ENCODE data around the gene PSMC4. TPM values are rescaled to one million over a fixed set of nuclear protein-coding genes. Genes with fewer than 3 reads are reported as not detected.
A peak's percentile ranks its signal among the peaks of the same experiment; 100 is the strongest.

The PSMC4 gene
- polyA plus RNA-seq, 2 donors, result 50.1 to 73.8 TPM

GRCh38 chr19:39974377-39975155 is 3.6 kb downstream of the PSMC4 start:
- no peaks in the 10 kb centered on the region for H3K9me3 ChIP-seq (ENCODE audit: control insufficient read depth in 2 of 2, insufficient read depth in 1 of 2, low read depth in 1 of 2, low read length in 1 of 2)
- WGBS, 2 donors, result 93 to 95% methylated on average over 24 of the region's 24 CpGs
- peaks cover 14 to 15% of the 10 kb centered on the region in 2 donors for H3K36me3 ChIP-seq (ENCODE audit: control insufficient read depth in 2 of 2, insufficient read depth in 2 of 2, low read length in 1 of 2)
- no peak overlapping the region for H3K4me3 ChIP-seq (ENCODE audit: low read depth in 1 of 2, low read length in 2 of 2)
- no peaks in the 10 kb centered on the region for H3K27me3 ChIP-seq (ENCODE audit: control insufficient read depth in 1 of 2, insufficient read depth in 2 of 2, low read length in 2 of 2)
- peaks cover 3 to 4% of the 10 kb centered on the region in 2 donors for H3K4me1 ChIP-seq (ENCODE audit: control insufficient read depth in 2 of 2, insufficient read depth in 2 of 2, low read length in 1 of 2)
- H3K27ac ChIP-seq (ENCODE audit: low read depth in 2 of 2, low read length in 1 of 2), result no peak overlapping the region

GRCh38 chr19:39982883-39983282 is 11.9 kb downstream of the PSMC4 start:
- Histone ChIP-seq H3K36me3 (ENCODE audit: control insufficient read depth in 2 of 2, insufficient read depth in 2 of 2, low read length in 1 of 2) (peaks cover 19 to 20% of the 10 kb centered on the region in 2 donors), H3K27me3 (ENCODE audit: control insufficient read depth in 1 of 2, insufficient read depth in 2 of 2, low read length in 2 of 2) (no peaks in the 10 kb centered on the region), H3K4me3 (ENCODE audit: low read depth in 1 of 2, low read length in 2 of 2) (no peak overlapping the region), H3K9me3 (ENCODE audit: control insufficient read depth in 2 of 2, insufficient read depth in 1 of 2, low read depth in 1 of 2, low read length in 1 of 2) (peaks cover 0 to 2% of the 10 kb centered on the region in 2 donors), H3K4me1 (ENCODE audit: control insufficient read depth in 2 of 2, insufficient read depth in 2 of 2, low read length in 1 of 2) (no peaks in the 10 kb centered on the region), H3K27ac (ENCODE audit: low read depth in 2 of 2, low read length in 1 of 2) (no peak overlapping the region)
- WGBS, 2 donors, result 98 to 100% methylated on average over 1 of the region's 1 CpG

- no peak overlapping the region for H3K27ac ChIP-seq (ENCODE audit: low read depth in 2 of 2, low read length in 1 of 2)
- peaks cover 14 to 15% of the 10 kb centered on the region in 2 donors for H3K36me3 ChIP-seq (ENCODE audit: control insufficient read depth in 2 of 2, insufficient read depth in 2 of 2, low read length in 1 of 2)
- H3K4me1 ChIP-seq (ENCODE audit: control insufficient read depth in 2 of 2, insufficient read depth in 2 of 2, low read length in 1 of 2), result no peaks in the 10 kb centered on the region
- 87 to 96% methylated on average over 5 of the region's 5 CpGs for WGBS, 2 donors
- no peak overlapping the region for H3K4me3 ChIP-seq (ENCODE audit: low read depth in 1 of 2, low read length in 2 of 2)
- peaks cover 0 to 2% of the 10 kb centered on the region in 2 donors for H3K9me3 ChIP-seq (ENCODE audit: control insufficient read depth in 2 of 2, insufficient read depth in 1 of 2, low read depth in 1 of 2, low read length in 1 of 2)
- no peaks in the 10 kb centered on the region for H3K27me3 ChIP-seq (ENCODE audit: control insufficient read depth in 1 of 2, insufficient read depth in 2 of 2, low read length in 2 of 2)
These were observed 12.8 kb downstream of the PSMC4 start for GRCh38 chr19:39983695-39984300.

GRCh38 chr19:39986643-39987042 is 15.7 kb downstream of the PSMC4 start:
- Histone ChIP-seq H3K36me3 (ENCODE audit: control insufficient read depth in 2 of 2, insufficient read depth in 2 of 2, low read length in 1 of 2) (no peaks in the 10 kb centered on the region), H3K9me3 (ENCODE audit: control insufficient read depth in 2 of 2, insufficient read depth in 1 of 2, low read depth in 1 of 2, low read length in 1 of 2) (peaks cover 0 to 2% of the 10 kb centered on the region in 2 donors), H3K27ac (ENCODE audit: low read depth in 2 of 2, low read length in 1 of 2) (no peak overlapping the region)

GRCh38 chr19:39987167-39987566 is 16.2 kb downstream of the PSMC4 start:
- Histone ChIP-seq H3K36me3 (ENCODE audit: control insufficient read depth in 2 of 2, insufficient read depth in 2 of 2, low read length in 1 of 2) (no peaks in the 10 kb centered on the region), H3K4me1 (ENCODE audit: control insufficient read depth in 2 of 2, insufficient read depth in 2 of 2, low read length in 1 of 2) (no peaks in the 10 kb centered on the region), H3K4me3 (ENCODE audit: low read depth in 1 of 2, low read length in 2 of 2) (no peak overlapping the region), H3K27ac (ENCODE audit: low read depth in 2 of 2, low read length in 1 of 2) (no peak overlapping the region), H3K9me3 (ENCODE audit: control insufficient read depth in 2 of 2, insufficient read depth in 1 of 2, low read depth in 1 of 2, low read length in 1 of 2) (peaks cover 0 to 2% of the 10 kb centered on the region in 2 donors), H3K27me3 (ENCODE audit: control insufficient read depth in 1 of 2, insufficient read depth in 2 of 2, low read length in 2 of 2) (no peaks in the 10 kb centered on the region)

More at GRCh38 chr19:39986643-39987042, 15.7 kb downstream of the PSMC4 start:
- Histone ChIP-seq H3K4me1 (ENCODE audit: control insufficient read depth in 2 of 2, insufficient read depth in 2 of 2, low read length in 1 of 2) (no peaks in the 10 kb centered on the region), H3K4me3 (ENCODE audit: low read depth in 1 of 2, low read length in 2 of 2) (no peak overlapping the region), H3K27me3 (ENCODE audit: control insufficient read depth in 1 of 2, insufficient read depth in 2 of 2, low read length in 2 of 2) (no peaks in the 10 kb centered on the region)

- Histone ChIP-seq H3K9me3 (ENCODE audit: control insufficient read depth in 2 of 2, insufficient read depth in 1 of 2, low read depth in 1 of 2, low read length in 1 of 2) (peaks cover 0 to 2% of the 10 kb centered on the region in 2 donors), H3K4me1 (ENCODE audit: control insufficient read depth in 2 of 2, insufficient read depth in 2 of 2, low read length in 1 of 2) (no peaks in the 10 kb centered on the region), H3K36me3 (ENCODE audit: control insufficient read depth in 2 of 2, insufficient read depth in 2 of 2, low read length in 1 of 2) (no peaks in the 10 kb centered on the region), H3K27me3 (ENCODE audit: control insufficient read depth in 1 of 2, insufficient read depth in 2 of 2, low read length in 2 of 2) (no peaks in the 10 kb centered on the region), H3K27ac (ENCODE audit: low read depth in 2 of 2, low read length in 1 of 2) (no peak overlapping the region), H3K4me3 (ENCODE audit: low read depth in 1 of 2, low read length in 2 of 2) (no peak overlapping the region)
- WGBS, 2 donors, result 94 to 97% methylated on average over 1 of the region's 1 CpG
These were observed 16.6 kb downstream of the PSMC4 start for GRCh38 chr19:39987596-39987995.

- H3K9me3 ChIP-seq (ENCODE audit: control insufficient read depth in 2 of 2, insufficient read depth in 1 of 2, low read depth in 1 of 2, low read length in 1 of 2), result no peaks in the 10 kb centered on the region
- no peak overlapping the region for H3K27ac ChIP-seq (ENCODE audit: low read depth in 2 of 2, low read length in 1 of 2)
- no peaks in the 10 kb centered on the region for H3K36me3 ChIP-seq (ENCODE audit: control insufficient read depth in 2 of 2, insufficient read depth in 2 of 2, low read length in 1 of 2)
- no peaks in the 10 kb centered on the region for H3K27me3 ChIP-seq (ENCODE audit: control insufficient read depth in 1 of 2, insufficient read depth in 2 of 2, low read length in 2 of 2)
- no peak overlapping the region for H3K4me3 ChIP-seq (ENCODE audit: low read depth in 1 of 2, low read length in 2 of 2)
- peaks cover 0 to 6% of the 10 kb centered on the region in 2 donors for H3K4me1 ChIP-seq (ENCODE audit: control insufficient read depth in 2 of 2, insufficient read depth in 2 of 2, low read length in 1 of 2)
- 93 to 94% methylated on average over 1 of the region's 1 CpG for WGBS, 2 donors
These were observed 22.6 kb downstream of the PSMC4 start for GRCh38 chr19:39993605-39994004.

GRCh38 chr19:39994361-39994760 is 23.4 kb downstream of the PSMC4 start:
- H3K9me3 ChIP-seq (ENCODE audit: control insufficient read depth in 2 of 2, insufficient read depth in 1 of 2, low read depth in 1 of 2, low read length in 1 of 2), result no peaks in the 10 kb centered on the region
- no peak overlapping the region for H3K4me3 ChIP-seq (ENCODE audit: low read depth in 1 of 2, low read length in 2 of 2)
- no peak overlapping the region for H3K27ac ChIP-seq (ENCODE audit: low read depth in 2 of 2, low read length in 1 of 2)

GRCh38 chr19:39995794-39996193 is 24.8 kb downstream of the PSMC4 start:
- WGBS, 2 donors, result 64 to 66% methylated on average over 1 of the region's 1 CpG
- Histone ChIP-seq H3K4me1 (ENCODE audit: control insufficient read depth in 2 of 2, insufficient read depth in 2 of 2, low read length in 1 of 2) (peaks cover 0 to 6% of the 10 kb centered on the region in 2 donors), H3K9me3 (ENCODE audit: control insufficient read depth in 2 of 2, insufficient read depth in 1 of 2, low read depth in 1 of 2, low read length in 1 of 2) (no peaks in the 10 kb centered on the region), H3K36me3 (ENCODE audit: control insufficient read depth in 2 of 2, insufficient read depth in 2 of 2, low read length in 1 of 2) (no peaks in the 10 kb centered on the region), H3K27ac (ENCODE audit: low read depth in 2 of 2, low read length in 1 of 2) (no peak overlapping the region), H3K4me3 (ENCODE audit: low read depth in 1 of 2, low read length in 2 of 2) (peak overlapping the region in 1 of 2 donors; percentile 11), H3K27me3 (ENCODE audit: control insufficient read depth in 1 of 2, insufficient read depth in 2 of 2, low read length in 2 of 2) (no peaks in the 10 kb centered on the region)

More at GRCh38 chr19:39994361-39994760, 23.4 kb downstream of the PSMC4 start:
- H3K36me3 ChIP-seq (ENCODE audit: control insufficient read depth in 2 of 2, insufficient read depth in 2 of 2, low read length in 1 of 2), result no peaks in the 10 kb centered on the region
- H3K27me3 ChIP-seq (ENCODE audit: control insufficient read depth in 1 of 2, insufficient read depth in 2 of 2, low read length in 2 of 2), result no peaks in the 10 kb centered on the region
- peaks cover 0 to 6% of the 10 kb centered on the region in 2 donors for H3K4me1 ChIP-seq (ENCODE audit: control insufficient read depth in 2 of 2, insufficient read depth in 2 of 2, low read length in 1 of 2)
